Raji (cell line): ENCODE measurements around the gene GBF1.

Experiments
- POLR2A ChIP-seq: IDR thresholded peaks from 2 replicates; pipeline ENCODE4 v1.6.1; 2011; ENCODE audit warnings: low read depth, low read length, control low read depth; ENCODE audit not compliant: insufficient read depth

The GBF1 gene

DNA sequence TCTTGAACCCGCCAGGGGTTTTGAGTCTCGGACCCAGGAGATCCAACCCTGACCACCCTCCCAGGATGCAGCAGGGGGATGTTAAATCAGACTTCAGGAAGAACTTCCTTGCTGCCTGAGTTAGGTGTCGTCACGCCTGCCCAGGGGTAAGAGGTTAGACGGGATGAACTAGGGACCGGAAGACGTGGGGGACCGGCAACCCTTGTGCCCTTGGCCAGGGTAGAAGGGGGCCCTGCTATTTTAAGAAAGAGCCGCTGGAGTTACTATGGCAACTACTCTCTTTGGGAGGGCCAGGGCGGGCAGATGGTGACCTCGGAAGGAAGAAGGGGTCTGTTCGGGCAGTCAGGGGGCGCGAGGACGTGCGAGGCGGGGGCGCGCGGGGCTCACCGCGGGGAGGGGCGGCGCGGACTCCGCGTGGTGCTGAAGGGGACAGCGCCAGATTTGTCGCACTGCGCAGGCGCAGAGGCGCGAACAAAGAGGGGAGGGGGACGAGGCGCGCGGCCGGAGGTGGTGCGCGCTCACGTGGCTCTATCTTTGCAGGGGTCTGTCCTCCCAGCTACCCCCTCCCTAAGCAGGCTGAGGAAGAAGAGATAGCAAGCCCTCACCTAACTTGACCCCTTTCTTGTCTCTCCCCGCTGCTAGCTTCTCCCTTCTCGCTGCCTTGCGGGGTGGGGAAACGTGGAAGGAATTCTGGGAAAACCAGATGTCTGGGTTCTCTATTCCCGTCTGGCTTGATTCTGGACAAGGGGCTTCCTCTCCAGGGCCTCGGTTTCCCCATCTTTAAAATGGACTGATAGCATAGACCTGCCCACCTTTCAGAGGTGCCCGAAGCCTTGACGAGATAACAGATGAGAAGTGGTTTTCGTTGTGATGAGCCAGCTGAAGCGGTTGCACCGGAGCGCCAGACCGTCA lies 174.2 kb downstream of the GBF1 start:
- no peak for TF ChIP-seq POLR2A

- TF ChIP-seq POLR2A = no peak
Observed at GRCh38 chr10:102420181-102420713, 174.9 kb downstream of the GBF1 start.

GRCh38 chr10:102420714-102421506 lies 175.6 kb downstream of the GBF1 start, which contains the start of gene FBXL15:
Gene FBXL15 (plus strand): TSS chr10:102420836. CDS start chr10:102421130, 294 bp downstream.
- TF ChIP-seq POLR2A = peak; percentile 70

GRCh38 chr10:102421507-102421756 lies 176.1 kb downstream of the GBF1 start:
- TF ChIP-seq POLR2A = no peak

GRCh38 chr10:102421757-102422512 lies 176.6 kb downstream of the GBF1 start:
- TF ChIP-seq POLR2A = no peak

DNA sequence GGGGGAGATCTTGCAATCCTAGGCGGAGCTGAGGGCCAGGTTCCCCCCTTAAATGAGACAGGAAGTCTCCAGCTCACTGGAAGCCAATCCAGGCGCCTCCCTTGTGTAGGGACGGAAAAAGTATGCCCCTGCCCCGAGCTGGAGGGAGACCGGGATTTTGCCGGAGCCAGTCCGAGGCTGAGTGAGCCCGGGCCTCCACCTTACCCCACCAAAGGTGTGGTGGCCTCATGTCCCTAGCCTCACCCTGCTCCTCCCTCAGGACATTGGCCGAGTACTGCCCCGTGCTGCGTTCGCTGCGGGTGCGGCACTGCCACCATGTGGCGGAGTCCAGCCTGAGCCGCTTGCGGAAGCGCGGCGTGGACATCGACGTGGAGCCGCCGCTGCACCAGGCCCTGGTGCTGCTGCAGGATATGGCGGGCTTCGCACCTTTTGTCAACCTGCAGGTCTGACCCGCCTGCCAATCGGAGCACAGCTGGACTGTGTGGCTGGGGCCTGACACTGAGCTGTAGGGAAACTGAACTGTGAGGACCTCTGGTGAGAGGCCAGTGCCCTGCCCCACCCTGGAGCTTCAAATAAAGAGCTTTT lies 177.3 kb downstream of the GBF1 start:
- TF ChIP-seq POLR2A = no peak

GRCh38 chr10:102423372-102423968 lies 178.1 kb downstream of the GBF1 start:
- no peak for TF ChIP-seq POLR2A

DNA sequence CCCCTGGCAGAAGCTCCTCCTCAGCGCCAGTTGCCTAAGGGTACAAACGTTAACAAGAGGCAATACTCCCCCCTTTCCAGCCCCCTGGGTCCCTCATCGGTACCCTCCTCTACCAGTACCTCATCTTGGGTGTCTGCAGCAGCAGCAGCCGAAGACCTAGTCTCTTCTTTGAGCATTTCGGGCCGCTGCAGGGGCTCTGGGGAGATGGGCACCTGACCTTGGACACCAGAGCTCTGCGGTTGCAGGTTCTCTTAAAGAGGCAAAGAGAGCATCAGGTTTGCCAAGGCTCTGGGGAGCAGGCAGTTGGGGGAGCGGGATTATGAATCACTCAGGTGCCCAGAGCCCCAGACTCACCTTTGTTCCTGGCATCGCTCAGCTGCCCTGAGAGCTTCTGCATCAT lies 178.8 kb downstream of the GBF1 start:
- no peak for TF ChIP-seq POLR2A

- no peak for TF ChIP-seq POLR2A
Observed at GRCh38 chr10:102424916-102425315, 179.6 kb downstream of the GBF1 start.

- no peak for TF ChIP-seq POLR2A
Observed at GRCh38 chr10:102425444-102425843, 180.1 kb downstream of the GBF1 start.

DNA sequence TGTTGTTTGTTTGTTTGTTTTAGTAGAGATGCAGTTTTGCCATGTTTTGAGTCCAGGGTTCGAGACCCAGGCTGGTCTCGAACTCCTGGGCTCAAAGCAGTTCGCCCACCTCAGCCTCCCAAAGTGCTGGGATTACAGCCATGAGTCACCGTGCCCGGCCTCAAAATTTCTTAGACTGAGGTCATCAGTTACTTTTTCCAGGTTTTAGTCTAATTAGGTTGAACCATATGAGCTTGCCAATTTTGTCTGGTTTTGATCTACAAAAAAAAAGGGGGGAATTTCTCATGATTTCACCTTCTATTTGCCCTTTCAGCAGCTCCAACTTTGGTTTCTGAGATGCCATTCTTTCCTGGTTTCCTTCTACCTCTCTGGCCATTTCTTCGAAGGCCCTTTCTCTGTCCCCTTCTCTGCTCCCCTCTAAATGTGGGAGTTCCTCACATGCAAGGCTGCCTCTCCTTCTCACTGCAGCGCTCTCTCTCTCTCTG lies 181.5 kb downstream of the GBF1 start:
- no peak for TF ChIP-seq POLR2A

- TF ChIP-seq POLR2A = no peak
Observed at GRCh38 chr10:102429468-102429867, 184.1 kb downstream of the GBF1 start.

- peak; percentile 36; the same call in 1 of the 2 replicates for TF ChIP-seq POLR2A
Observed at GRCh38 chr10:102431452-102432124, 186.3 kb downstream of the GBF1 start.
